Smooth muscle cell of the umbilical artery (primary cell): ENCODE data around the gene MMP11. TPM values are rescaled to one million over a fixed set of nuclear protein-coding genes. Genes with fewer than 3 reads are reported as not detected.

ENCODE experiments used
- total RNA-seq: library from RNA; depleted of rRNA; stranded (reverse); fragments of >200 nt; gene quantifications from 2 replicates; pipeline ENCODE4 v1.2.3, GENCODE V29; 2014

MMP11 gene
- 14.0 and 15.4 TPM in 2 replicates for total RNA-seq

GRCh38 chr22:23772649-23773473 is at the start of gene MMP11:
Gene MMP11 (plus strand): TSS chr22:23772849. CDS start chr22:23772871, 22 bp downstream.

GRCh38 chr22:23750714-23751440 is 21.8 kb upstream of the MMP11 start, which contains the start of gene ZNF70:
Gene ZNF70 (minus strand): TSS chr22:23751112. CDS start chr22:23745140, 5,972 bp downstream.

GRCh38 chr22:23754220-23754919 is 18.3 kb upstream of the MMP11 start, which contains the start of gene VPREB3:
Gene VPREB3 (minus strand): TSS chr22:23754425. CDS start chr22:23754363, 62 bp downstream.

GRCh38 chr22:23762842-23763578 is 9.6 kb upstream of the MMP11 start, which contains the start of gene C22orf15:
Gene C22orf15 (plus strand): TSS chr22:23762990. CDS start chr22:23763307, 317 bp downstream.

GRCh38 chr22:23767673-23768548 is 4.7 kb upstream of the MMP11 start, which contains the start of gene CHCHD10:
Gene CHCHD10 (minus strand): TSS chr22:23767972. CDS start chr22:23767874, 98 bp downstream.

GRCh38 chr22:23786752-23787599 is 14.3 kb downstream of the MMP11 start, which contains the start of gene SMARCB1:
Gene SMARCB1 (plus strand): TSS chr22:23786966. CDS start chr22:23787170, 204 bp downstream.

Other genes with a start within 250 kb of the MMP11 start
- gene IGLL1, start 192.6 kb upstream of the MMP11 start, total RNA-seq: not detected in 2 replicates
- not detected in 2 replicates for gene DRICH1, start 140.5 kb upstream of the MMP11 start, total RNA-seq
- gene RGL4, start 81.8 kb upstream of the MMP11 start, total RNA-seq: not detected in 2 replicates
- gene ZNF70, start 21.7 kb upstream of the MMP11 start, total RNA-seq: 4.2 and 6.7 TPM in 2 replicates
- gene VPREB3, start 18.4 kb upstream of the MMP11 start, total RNA-seq: not detected in 2 replicates
- gene C22orf15, start 9.9 kb upstream of the MMP11 start, total RNA-seq: 1.2 and 3.3 TPM in 2 replicates
- 3.0 and 4.3 TPM in 2 replicates for gene CHCHD10, start 4.9 kb upstream of the MMP11 start, total RNA-seq
- gene SMARCB1, start 14.1 kb downstream of the MMP11 start, total RNA-seq: 17.5 and 42.7 TPM in 2 replicates
- 0.30 and 0.83 TPM in 2 replicates for gene DERL3, start 66.2 kb downstream of the MMP11 start, total RNA-seq
- gene SLC2A11, start 85.0 kb downstream of the MMP11 start, total RNA-seq: 12.9 and 14.8 TPM in 2 replicates
- gene MIF, start 121.5 kb downstream of the MMP11 start, total RNA-seq: 204 and 272 TPM in 2 replicates
- gene GSTT2B, start 188.3 kb downstream of the MMP11 start, total RNA-seq: 4.2 and 15.7 TPM in 2 replicates
- 0.59 and 0.60 TPM in 2 replicates for gene DDTL, start 194.0 kb downstream of the MMP11 start, total RNA-seq
- 75.8 and 104 TPM in 2 replicates for gene DDT, start 201.6 kb downstream of the MMP11 start, total RNA-seq
- gene GSTT2, start 207.3 kb downstream of the MMP11 start, total RNA-seq: 0.60 TPM in 1 of 2 replicates, not detected in the other
- gene GSTT4, start 232.6 kb downstream of the MMP11 start, total RNA-seq: not detected in 2 replicates
- gene CABIN1, start 238.5 kb downstream of the MMP11 start, total RNA-seq: 41.9 and 75.8 TPM in 2 replicates